Measurements from ENCODE around the gene BACH2. TPM values are rescaled to one million over a fixed set of nuclear protein-coding genes. Genes with fewer than 3 reads are reported as not detected.

Gene BACH2
- total and polyA plus RNA-seq, 4 experiments from 2014 or later: 6.5 to 48.0 (median 25.8) TPM

- Histone ChIP-seq H3K27ac (ENCODE audit: low read depth, low read length) (no peak overlapping the region), H3K36me3 (ENCODE audit: insufficient read depth, low read length) (peaks cover 6% of the 10 kb centered on the region), H3K4me3 (ENCODE audit: low read length in 2 of 2) (no peak overlapping the region), H3K4me1 (ENCODE audit: insufficient read depth, low read length) (peaks cover 7% of the 10 kb centered on the region), H3K9me3 (ENCODE audit: control insufficient read depth in 1 of 2, low read length in 2 of 2) (no peaks in the 10 kb centered on the region), H3K27me3 (ENCODE audit: insufficient read depth, low read length) (no peaks in the 10 kb centered on the region)
- H3K4me1 Mint-ChIP-seq: peaks cover 5 to 19% (median 10%) of the 10 kb centered on the region in 4 donors
- no peaks in the 10 kb centered on the region for H3K27me3 Mint-ChIP-seq
- intact Hi-C loops (cut with micrococcal nuclease): no loop called here
- peak overlapping the region in 1 of 7 donors; percentile 8 for H3K27ac Mint-ChIP-seq
- ChIA-PET CTCF (ENCODE audit: partially characterized antibody) (interaction anchor here (3.7 to 9.7 kb wide), 2 partner anchors 14 to 539 kb away, joined by 31 to 326 read pairs; no protein-coding TSS in a partner anchor), POLR2A (ENCODE audit: partially characterized antibody) (no interaction called here)
- no peak for DNase-seq
- peaks cover 42 to 56% of the 10 kb centered on the region in 2 donors for H3K36me3 Mint-ChIP-seq
- no peak overlapping the region for H3K4me3 Mint-ChIP-seq
- H3K9me3 Mint-ChIP-seq: peaks cover 0 to 4% (median 0%) of the 10 kb centered on the region in 8 donors
Measured at GRCh38 chr6:89938014-89938413, 358.6 kb downstream of the BACH2 start.

GRCh38 chr6:89936177-89936576 lies 360.5 kb downstream of the BACH2 start:
- H3K36me3 Mint-ChIP-seq: peaks cover 56 to 67% of the 10 kb centered on the region in 2 donors
- Histone ChIP-seq H3K4me3 (ENCODE audit: low read length in 2 of 2) (no peak overlapping the region), H3K27ac (ENCODE audit: low read depth, low read length) (no peak overlapping the region), H3K36me3 (ENCODE audit: insufficient read depth, low read length) (peaks cover 17% of the 10 kb centered on the region), H3K27me3 (ENCODE audit: insufficient read depth, low read length) (no peaks in the 10 kb centered on the region), H3K4me1 (ENCODE audit: insufficient read depth, low read length) (peaks cover 7% of the 10 kb centered on the region), H3K9me3 (ENCODE audit: control insufficient read depth in 1 of 2, low read length in 2 of 2) (no peaks in the 10 kb centered on the region)
- POLR2A ChIA-PET (ENCODE audit: partially characterized antibody): no interaction called here
- no peaks in the 10 kb centered on the region for H3K27me3 Mint-ChIP-seq
- intact Hi-C loops (cut with micrococcal nuclease): no loop called here
- H3K4me3 Mint-ChIP-seq: no peak overlapping the region
- H3K27ac Mint-ChIP-seq: peak overlapping the region in 1 of 7 donors; percentile 16
- no peak for DNase-seq
- H3K9me3 Mint-ChIP-seq: peaks cover 0 to 2% (median 0%) of the 10 kb centered on the region in 8 donors
- peaks cover 5 to 13% (median 8%) of the 10 kb centered on the region in 4 donors for H3K4me1 Mint-ChIP-seq
- CTCF ChIA-PET (ENCODE audit: partially characterized antibody): interaction anchor here (9.7 kb wide), 1 partner anchor 540 kb away, joined by 326 read pairs; no protein-coding TSS in a partner anchor

GRCh38 chr6:89934685-89935366 lies 361.8 kb downstream of the BACH2 start:
- no peak overlapping the region for H3K4me3 ChIP-seq (ENCODE audit: low read length in 2 of 2)
- H3K9me3 ChIP-seq (ENCODE audit: control insufficient read depth in 1 of 2, low read length in 2 of 2): no peaks in the 10 kb centered on the region
- intact Hi-C loops (cut with micrococcal nuclease): no loop called here
- Mint-ChIP-seq H3K36me3 (peaks cover 58 to 68% of the 10 kb centered on the region in 2 donors), H3K27me3 (no peaks in the 10 kb centered on the region), H3K27ac (peak overlapping the region in 1 of 7 donors; percentile 43), H3K4me1 (peaks cover under 1 to 5% (median 2%) of the 10 kb centered on the region in 4 donors), H3K9me3 (peaks cover 0 to 2% (median 0%) of the 10 kb centered on the region in 8 donors), H3K4me3 (no peak overlapping the region)
- no peak overlapping the region for H3K27ac ChIP-seq (ENCODE audit: low read depth, low read length)
- POLR2A ChIA-PET (ENCODE audit: partially characterized antibody): no interaction called here
- CTCF ChIA-PET (ENCODE audit: partially characterized antibody): no interaction called here
- no peaks in the 10 kb centered on the region for H3K4me1 ChIP-seq (ENCODE audit: insufficient read depth, low read length)
- peaks cover 17% of the 10 kb centered on the region for H3K36me3 ChIP-seq (ENCODE audit: insufficient read depth, low read length)
- DNase-seq: no peak
- no peaks in the 10 kb centered on the region for H3K27me3 ChIP-seq (ENCODE audit: insufficient read depth, low read length)

GRCh38 chr6:89932245-89932802 lies 364.3 kb downstream of the BACH2 start:
- intact Hi-C loops (cut with micrococcal nuclease): no loop called here
- Mint-ChIP-seq H3K36me3 (peaks cover 44 to 56% of the 10 kb centered on the region in 2 donors), H3K27me3 (no peaks in the 10 kb centered on the region), H3K4me3 (no peak overlapping the region), H3K4me1 (peaks cover 2 to 10% (median 5%) of the 10 kb centered on the region in 4 donors), H3K9me3 (peaks cover 0 to 2% (median 0%) of the 10 kb centered on the region in 8 donors), H3K27ac (peak overlapping the region in 1 of 7 donors; percentile 36)
- ChIA-PET POLR2A (ENCODE audit: partially characterized antibody) (no interaction called here), CTCF (ENCODE audit: partially characterized antibody) (no interaction called here)
- Histone ChIP-seq H3K4me1 (ENCODE audit: insufficient read depth, low read length) (no peaks in the 10 kb centered on the region), H3K9me3 (ENCODE audit: control insufficient read depth in 1 of 2, low read length in 2 of 2) (no peaks in the 10 kb centered on the region), H3K4me3 (ENCODE audit: low read length in 2 of 2) (no peak overlapping the region), H3K27ac (ENCODE audit: low read depth, low read length) (no peak overlapping the region), H3K27me3 (ENCODE audit: insufficient read depth, low read length) (no peaks in the 10 kb centered on the region), H3K36me3 (ENCODE audit: insufficient read depth, low read length) (peaks cover 16% of the 10 kb centered on the region)
- DNase-seq: no peak

- Histone ChIP-seq H3K9me3 (ENCODE audit: control insufficient read depth in 1 of 2, low read length in 2 of 2) (no peaks in the 10 kb centered on the region), H3K36me3 (ENCODE audit: insufficient read depth, low read length) (peaks cover 10% of the 10 kb centered on the region), H3K27me3 (ENCODE audit: insufficient read depth, low read length) (no peaks in the 10 kb centered on the region), H3K27ac (ENCODE audit: low read depth, low read length) (no peak overlapping the region), H3K4me3 (ENCODE audit: low read length in 2 of 2) (no peak overlapping the region), H3K4me1 (ENCODE audit: insufficient read depth, low read length) (no peaks in the 10 kb centered on the region)
- Mint-ChIP-seq H3K27me3 (no peaks in the 10 kb centered on the region), H3K36me3 (peaks cover 30 to 46% of the 10 kb centered on the region in 2 donors), H3K27ac (peak overlapping the region in 1 of 7 donors; percentile 60), H3K4me3 (no peak overlapping the region), H3K9me3 (peaks cover 0 to 2% (median 0%) of the 10 kb centered on the region in 8 donors), H3K4me1 (peaks cover 5 to 21% (median 13%) of the 10 kb centered on the region in 4 donors)
- no peak for DNase-seq
- CTCF ChIA-PET (ENCODE audit: partially characterized antibody): no interaction called here
- intact Hi-C loops (cut with micrococcal nuclease): no loop called here
- POLR2A ChIA-PET (ENCODE audit: partially characterized antibody): interaction anchor here (0.5 kb wide), 1 partner anchor 117 kb away, joined by 3 read pairs; no protein-coding TSS in a partner anchor
Measured at GRCh38 chr6:89930789-89931188, 365.9 kb downstream of the BACH2 start.

- H3K4me1 Mint-ChIP-seq: peaks cover 5 to 27% (median 15%) of the 10 kb centered on the region in 4 donors
- peaks cover 0 to 2% (median 0%) of the 10 kb centered on the region in 8 donors for H3K9me3 Mint-ChIP-seq
- H3K27ac Mint-ChIP-seq: peak overlapping the region in 2 of 7 donors; percentile 38 to 41
- Histone ChIP-seq H3K4me3 (ENCODE audit: low read length in 2 of 2) (no peak overlapping the region), H3K36me3 (ENCODE audit: insufficient read depth, low read length) (peaks cover 10% of the 10 kb centered on the region), H3K27me3 (ENCODE audit: insufficient read depth, low read length) (no peaks in the 10 kb centered on the region), H3K9me3 (ENCODE audit: control insufficient read depth in 1 of 2, low read length in 2 of 2) (no peaks in the 10 kb centered on the region), H3K4me1 (ENCODE audit: insufficient read depth, low read length) (no peaks in the 10 kb centered on the region), H3K27ac (ENCODE audit: low read depth, low read length) (no peak overlapping the region)
- POLR2A ChIA-PET (ENCODE audit: partially characterized antibody): no interaction called here
- intact Hi-C loops (cut with micrococcal nuclease): no loop called here
- DNase-seq: no peak
- H3K27me3 Mint-ChIP-seq: no peaks in the 10 kb centered on the region
- peaks cover 24 to 34% of the 10 kb centered on the region in 2 donors for H3K36me3 Mint-ChIP-seq
- no peak overlapping the region for H3K4me3 Mint-ChIP-seq
- CTCF ChIA-PET (ENCODE audit: partially characterized antibody): no interaction called here
Measured at GRCh38 chr6:89928604-89929003, 368.0 kb downstream of the BACH2 start.

- Histone ChIP-seq H3K27me3 (ENCODE audit: insufficient read depth, low read length) (no peaks in the 10 kb centered on the region), H3K4me1 (ENCODE audit: insufficient read depth, low read length) (no peaks in the 10 kb centered on the region), H3K9me3 (ENCODE audit: control insufficient read depth in 1 of 2, low read length in 2 of 2) (no peaks in the 10 kb centered on the region), H3K36me3 (ENCODE audit: insufficient read depth, low read length) (peaks cover 10% of the 10 kb centered on the region), H3K4me3 (ENCODE audit: low read length in 2 of 2) (no peak overlapping the region), H3K27ac (ENCODE audit: low read depth, low read length) (no peak overlapping the region)
- Mint-ChIP-seq H3K27ac (peak overlapping the region in 3 of 7 donors; percentile 8 to 55 (median 28)), H3K36me3 (peaks cover 19 to 28% of the 10 kb centered on the region in 2 donors), H3K27me3 (no peaks in the 10 kb centered on the region), H3K9me3 (peaks cover 0 to 2% (median 0%) of the 10 kb centered on the region in 8 donors), H3K4me1 (peaks cover 5 to 27% (median 15%) of the 10 kb centered on the region in 4 donors), H3K4me3 (no peak overlapping the region)
- intact Hi-C loops (cut with micrococcal nuclease): no loop called here
- DNase-seq: no peak
- POLR2A ChIA-PET (ENCODE audit: partially characterized antibody): interaction anchor here (0.8 kb wide), 1 partner anchor 781 kb away, joined by 3 read pairs; no protein-coding TSS in a partner anchor
- CTCF ChIA-PET (ENCODE audit: partially characterized antibody): interaction anchor here (0.8 kb wide), 1 partner anchor 12 kb away, joined by 3 read pairs; no protein-coding TSS in a partner anchor
Measured at GRCh38 chr6:89927791-89928550, 368.7 kb downstream of the BACH2 start.
